HepG2 (cell line): ENCODE results near the gene SOHLH2. TPM values are rescaled to one million over a fixed set of nuclear protein-coding genes. Genes with fewer than 3 reads are reported as not detected.

ENCODE experiments used
- ATAC-seq: fragments of 200-7000 bp; cut with Tn5 transposase; 3 replicates; pipeline ENCODE4 v1.9.1; 2020; ENCODE audit warnings: mild to moderate bottlenecking, moderate library complexity
- BruUV-seq: library from RNA; stranded (reverse); fragments of 400-500 nt; replicated peaks from 2 replicates; lab custom pipeline; 2021; lab: Mats Ljungman, UMichigan
- CTCF ChIA-PET: fragments of 300-600 bp; formaldehyde crosslinking; extraction: SDS; loops from one replicate; lab custom pipeline; 2021; ENCODE audit warnings: low total read pairs, inconsistent platforms, low intra/inter-chr PET ratio; lab: Yijun Ruan, JAX
- POLR2A ChIA-PET: fragments of 350-600 bp; sonication (Branson Sonifier 250); formaldehyde crosslinking; loops from one replicate; lab custom pipeline; 2020; ENCODE audit warnings: antibody characterized with exemption, inconsistent platforms; lab: Yijun Ruan, JAX
- DNase-seq: peaks from one replicate; pipeline ENCODE4 v3.0.0-alpha.2; 2015; ENCODE audit warnings: low spot score
- FAIRE-seq: peaks from 3 replicates; lab custom pipeline; 2011; peaks lifted over from hg19 to GRCh38; lab: Jason Lieb, UNC
- H2AFZ ChIP-seq: one replicate; pipeline ENCODE4 v1.6.1; 2011; ENCODE audit warnings: low read length, inconsistent platforms
- H3K27ac ChIP-seq: fragments of 300-600 bp; 3 replicates; pipeline ENCODE4 v1.8.0; 2011; ENCODE audit warnings: mixed run types, mild to moderate bottlenecking, mixed read lengths, low read length, inconsistent platforms; ENCODE audit not compliant: insufficient read depth; ENCODE audit errors: extremely low read length
- H3K27me3 ChIP-seq, 2 experiments: fragments of 200-600 bp in 1 of 2; 2 replicates in 1 of 2; 3 replicates in 1 of 2; pipeline versions ENCODE4 v1.6.0 to v1.8.0; 2011; ENCODE audit warnings: low read length in 2 of 2, mild to moderate bottlenecking in 2 of 2, moderate library complexity in 2 of 2, inconsistent platforms in 1 of 2; ENCODE audit not compliant: insufficient read depth in 2 of 2, control insufficient read depth in 1 of 2
- H3K36me3 ChIP-seq, 2 experiments: fragments of 200-600 bp in 1 of 2; replicated peaks in 1 of 2; 2 replicates in 1 of 2; 3 replicates in 1 of 2; pipeline versions ENCODE4 v1.5.1 to v1.8.0; 2011; ENCODE audit warnings: low read length in 2 of 2, inconsistent platforms in 1 of 2; ENCODE audit not compliant: insufficient read depth in 2 of 2, control insufficient read depth in 1 of 2
- H3K4me1 ChIP-seq: 2 replicates; pipeline ENCODE4 v1.5.1; 2012; ENCODE audit warnings: low read length, inconsistent platforms; ENCODE audit not compliant: insufficient read depth
- H3K4me2 ChIP-seq: 2 replicates; pipeline ENCODE4 v1.6.0; 2011; ENCODE audit warnings: low read depth, low read length, inconsistent platforms
- H3K4me3 ChIP-seq, 3 experiments: fragments of 200-600 bp in 1 of 3; sonication (generic), shearing (Covaris generic) in 1 of 3; replicated peaks in 1 of 3; 2 replicates each; pipeline ENCODE4 v1.5.1; 2011 to 2016; ENCODE audit warnings: low read length in 3 of 3, inconsistent platforms in 2 of 3, low read depth in 2 of 3, mild to moderate bottlenecking in 2 of 3, control low read depth in 1 of 3, mixed read lengths in 1 of 3; ENCODE audit not compliant: insufficient read depth in 1 of 3
- H3K79me2 ChIP-seq: one replicate; pipeline ENCODE4 v1.6.1; 2011; ENCODE audit warnings: low read length, inconsistent platforms; ENCODE audit not compliant: insufficient read depth
- H3K9ac ChIP-seq: 2 replicates; pipeline ENCODE4 v1.6.0; 2011; ENCODE audit warnings: mild to moderate bottlenecking, low read depth, low read length, inconsistent platforms; ENCODE audit not compliant: insufficient read depth
- H3K9me3 ChIP-seq: 2 replicates; pipeline ENCODE4 v1.5.1; 2012; ENCODE audit warnings: mild to moderate bottlenecking, low read length
- H4K20me1 ChIP-seq: 2 replicates; pipeline ENCODE4 v1.6.0; 2011; ENCODE audit warnings: inconsistent platforms, mild to moderate bottlenecking, low read length, moderate library complexity; ENCODE audit not compliant: insufficient read depth
- KMT2A ChIP-seq: sonication (generic); formaldehyde crosslinking; IDR thresholded peaks from 2 replicates; pipeline ENCODE4 v1.4.0; 2020; ENCODE audit warnings: missing genetic modification reagents
- MED1 ChIP-seq: sonication (generic); formaldehyde crosslinking; IDR thresholded peaks from 2 replicates; pipeline ENCODE4 v1.4.0; 2020; ENCODE audit warnings: missing genetic modification reagents
- MEF2D ChIP-seq: sonication (generic); formaldehyde crosslinking; IDR thresholded peaks from 2 replicates; pipeline ENCODE4 v1.5.1; 2020; ENCODE audit warnings: mild to moderate bottlenecking, missing genetic modification reagents
- MTA1 ChIP-seq: sonication (generic); formaldehyde crosslinking; IDR thresholded peaks from 2 replicates; pipeline ENCODE4 v1.4.0; 2020; ENCODE audit warnings: missing genetic modification reagents, mild to moderate bottlenecking, borderline replicate concordance
- MTF2 ChIP-seq: sonication (generic); formaldehyde crosslinking; IDR thresholded peaks from 2 replicates; pipeline ENCODE4 v1.5.0; 2020; ENCODE audit warnings: missing genetic modification reagents, borderline replicate concordance
- NFE2L1 ChIP-seq: sonication (generic); formaldehyde crosslinking; IDR thresholded peaks from 2 replicates; pipeline ENCODE4 v1.4.0; 2020; ENCODE audit warnings: missing genetic modification reagents, mild to moderate bottlenecking, borderline replicate concordance
- SMARCE1 ChIP-seq: fragments of 450-650 bp; IDR thresholded peaks from 2 replicates; pipeline ENCODE4 v1.6.1; 2017; ENCODE audit warnings: borderline replicate concordance
- TEAD2 ChIP-seq: sonication (generic); formaldehyde crosslinking; IDR thresholded peaks from 2 replicates; pipeline ENCODE4 v1.9.0; 2021; ENCODE audit warnings: missing genetic modification reagents
- ZFP36 ChIP-seq: fragments of 150-350 bp; IDR thresholded peaks from 2 replicates; pipeline ENCODE4 v1.6.1; 2018; ENCODE audit warnings: borderline replicate concordance, low read length, low read depth; ENCODE audit not compliant: partially characterized antibody
- ZNF138 ChIP-seq: sonication (generic); formaldehyde crosslinking; IDR thresholded peaks from 2 replicates; pipeline ENCODE4 v1.5.0; 2020; ENCODE audit warnings: mild to moderate bottlenecking, low read depth, missing genetic modification reagents
- ZNF326 ChIP-seq: sonication (generic); formaldehyde crosslinking; IDR thresholded peaks from 2 replicates; pipeline ENCODE4 v1.4.0; 2020; ENCODE audit warnings: missing genetic modification reagents, borderline replicate concordance
- ZNF572 ChIP-seq: sonication (generic); formaldehyde crosslinking; IDR thresholded peaks from 2 replicates; pipeline ENCODE4 v1.5.1; 2020; ENCODE audit warnings: mild to moderate bottlenecking, missing genetic modification reagents
- ZNF614 ChIP-seq: IDR thresholded peaks from 2 replicates; pipeline ENCODE4 v1.6.1; 2018; ENCODE audit warnings: missing biosample characterization, missing genetic modification reagents, inconsistent platforms, borderline replicate concordance
- ZNF790 ChIP-seq: sonication (generic); formaldehyde crosslinking; IDR thresholded peaks from 2 replicates; pipeline ENCODE4 v1.8.0; 2022; ENCODE audit warnings: missing genetic modification reagents, mild to moderate bottlenecking, borderline replicate concordance
- ZNF792 ChIP-seq: IDR thresholded peaks from 2 replicates; pipeline ENCODE4 v1.6.1; 2016
- ZSCAN25 ChIP-seq: sonication (generic); formaldehyde crosslinking; IDR thresholded peaks from 2 replicates; pipeline ENCODE4 v1.8.0; 2022; ENCODE audit warnings: mild to moderate bottlenecking, missing genetic modification reagents
- whole genome bisulfite sequencing: methylation state at CpG from one replicate; pipeline ENCODE4 v1.1.6; 2017; ENCODE audit warnings: low lambda C conversion rate; 5-methylcytosine and 5-hydroxymethylcytosine counted together
- in situ Hi-C: cut with HindIII; loops from 2 replicates; pipeline ENCODE4 v1.10.0; 2017; ENCODE audit warnings: low pct_unique_long_range_greater_than_20kb; ENCODE audit not compliant: extremely low pct_ligation_motif_present
- intact Hi-C: fragments of 100-400 bp; cut with micrococcal nuclease; formaldehyde crosslinking; loops from one replicate; pipeline ENCODE4 v1.10.0; 2022; ENCODE audit not compliant: unreplicated experiment
- polyA plus RNA-seq, 8 experiments: library from polyadenylated mRNA; depleted of rRNA in 3 of 8; stranded (reverse) in 7 of 8; unstranded in 1 of 8; fragments of >200 nt; fragmentation: Illumina TruSeq in 4 of 8; extraction: Trizol in 4 of 8; gene quantifications; 2 replicates each; pipeline versions ENCODE4 v1.2.1 to v1.2.3, GENCODE V29; 2011 to 2016; ENCODE audit warnings: low read depth in 4 of 8, missing spikeins in 1 of 8, mixed read lengths in 1 of 8; ENCODE audit not compliant: insufficient read depth in 1 of 8
- total RNA-seq, 5 experiments: library from RNA; depleted of rRNA; stranded (reverse); fragments of >200 nt; fragmentation: Illumina TruSeq; extraction: Trizol; gene quantifications; 2 replicates each; pipeline ENCODE4 v1.2.3, GENCODE V29; 2016; ENCODE audit warnings: low read depth in 1 of 5
- TF ChIP-seq, protein P1 (sequence below): sonication (generic); formaldehyde crosslinking; IDR thresholded peaks from 2 replicates; pipeline ENCODE4 v1.4.0; 2020; ENCODE audit warnings: missing genetic modification reagents

SOHLH2 gene
- total and polyA plus RNA-seq, 2 of the 13 experiments (the other 11 are each of a cell fraction or from before 2014, with no cell fraction given): not detected

DNA sequence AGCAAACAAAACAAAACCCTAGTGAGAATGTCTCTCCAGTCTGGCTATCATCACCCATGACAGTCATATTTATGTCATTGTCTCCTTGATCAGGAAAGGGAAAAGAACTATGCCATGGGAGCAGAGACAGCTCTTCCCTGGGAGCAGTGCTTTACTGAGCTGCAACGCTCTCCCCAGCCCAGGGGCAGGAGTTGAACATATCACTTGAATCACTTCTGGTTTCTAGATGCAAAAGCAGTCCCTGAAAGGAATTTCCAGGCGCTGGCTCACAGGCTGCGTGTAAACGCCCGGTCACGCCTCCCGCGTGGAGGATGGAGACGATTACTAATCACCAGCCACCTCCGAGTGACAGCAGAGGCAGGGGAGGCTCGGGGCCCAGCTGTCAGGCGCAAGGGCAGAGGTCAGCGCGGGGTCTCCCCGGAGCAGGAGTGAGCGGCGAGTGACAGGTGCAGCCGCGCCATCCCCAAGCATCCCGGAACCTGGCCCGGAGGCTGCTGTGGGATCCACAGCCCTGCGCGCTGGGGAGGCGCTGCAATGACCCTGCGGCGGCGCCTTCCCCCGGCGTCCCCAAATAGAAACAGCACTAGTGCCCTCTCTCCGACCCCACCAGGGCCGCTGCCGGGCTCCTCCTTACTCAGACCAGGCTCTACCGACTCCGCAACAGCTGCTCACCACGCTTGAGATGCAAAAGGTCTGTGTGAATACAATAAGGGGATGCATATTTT, 59.6 kb downstream of the SOHLH2 start:
- 32% methylated on average over 15 of the region's 35 CpGs for WGBS
- DNase-seq (no peak), ATAC-seq (no peak), FAIRE-seq (no peak)
- Histone ChIP-seq H4K20me1 (no peaks in the 10 kb centered on the region), H3K9me3 (no peaks in the 10 kb centered on the region), H3K9ac (no peak overlapping the region), H3K4me2 (no peak overlapping the region), H3K4me1 (no peaks in the 10 kb centered on the region), H3K4me3 (no peak overlapping the region), H3K27me3 (no peaks in the 10 kb centered on the region), H3K36me3 (no peaks in the 10 kb centered on the region), H3K79me2 (no peaks in the 10 kb centered on the region), H3K27ac (no peak overlapping the region), H2AFZ (no peak overlapping the region)
- ChIA-PET POLR2A (no interaction called here), CTCF (no interaction called here)
- intact Hi-C loops (loop anchor here (1.0 kb wide), 1 partner anchor 24 kb away; no protein-coding TSS in a partner anchor), in situ Hi-C loops (no loop called here)
- BruUV-seq: no TSS peak
- no peak for TF ChIP-seq ZNF790 (CRISPR knock-in tag)
- TF ChIP-seq ZSCAN25: no peak
- TF ChIP-seq TEAD2 (CRISPR knock-in tag): no peak
- no peak for TF ChIP-seq ZFP36
- TF ChIP-seq ZNF326 (CRISPR knock-in tag): no peak
- no peak for TF ChIP-seq MEF2D (CRISPR knock-in tag)
- TF ChIP-seq, protein P1, sequence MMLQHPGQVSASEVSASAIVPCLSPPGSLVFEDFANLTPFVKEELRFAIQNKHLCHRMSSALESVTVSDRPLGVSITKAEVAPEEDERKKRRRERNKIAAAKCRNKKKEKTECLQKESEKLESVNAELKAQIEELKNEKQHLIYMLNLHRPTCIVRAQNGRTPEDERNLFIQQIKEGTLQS (CRISPR knock-in tag): no peak
- no peak for TF ChIP-seq ZNF792 (CRISPR knock-in tag)
- no peak for TF ChIP-seq NFE2L1 (CRISPR knock-in tag)
- no peak for TF ChIP-seq KMT2A (CRISPR knock-in tag)
- TF ChIP-seq ZNF572: no peak
- no peak for TF ChIP-seq ZNF614 (CRISPR knock-in tag)
- no peak for TF ChIP-seq MTF2 (CRISPR knock-in tag)
- TF ChIP-seq MTA1 (CRISPR knock-in tag): no peak
- no peak for TF ChIP-seq MED1 (CRISPR knock-in tag)
- no peak for TF ChIP-seq ZNF138 (CRISPR knock-in tag)
- no peak for TF ChIP-seq SMARCE1
